ENCODE measurements around the gene DMRTA1. TPM values are rescaled to one million over a fixed set of nuclear protein-coding genes. Genes with fewer than 3 reads are reported as not detected.

Gene DMRTA1
- total and polyA plus RNA-seq, 10 of the 15 experiments (the other 5 are each of a cell fraction or from before 2014, with no cell fraction given), result not detected

DNA sequence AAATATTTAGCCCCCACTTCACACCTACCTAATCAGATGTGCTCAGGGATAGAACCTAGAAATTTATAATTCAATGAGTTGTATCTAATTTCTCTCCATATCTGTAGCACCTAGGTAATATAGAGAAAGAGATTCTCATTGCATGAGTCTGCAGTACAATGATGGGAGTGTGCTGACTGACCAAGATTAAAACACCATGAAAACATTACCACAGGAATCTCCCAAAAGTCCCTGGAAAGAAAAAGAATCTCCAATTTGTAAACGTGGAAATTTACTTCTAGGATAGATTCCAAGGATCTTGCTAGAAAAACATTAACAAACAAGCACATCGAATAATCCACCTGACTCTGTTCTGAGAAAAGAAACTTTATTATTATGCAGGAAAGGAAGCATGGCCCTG is 45.0 kb upstream of the DMRTA1 start:
- POLR2A ChIA-PET, result no interaction called here
- intact Hi-C loops (cut with micrococcal nuclease; ENCODE audit: unreplicated experiment), result no loop called here
- Histone ChIP-seq H3K9me3 (replicated peaks; ENCODE audit: control insufficient read depth, insufficient read depth, low read length) (no peaks in the 10 kb centered on the region), H3K4me2 (ENCODE audit: control insufficient read depth, insufficient read depth) (no peak overlapping the region), H3K27ac (ENCODE audit: control insufficient read depth, insufficient read depth) (no peak overlapping the region), H3K4me1 (ENCODE audit: control insufficient read depth, insufficient read depth, low read length) (no peaks in the 10 kb centered on the region), H3K27me3 (replicated peaks in 1 of 2; ENCODE audit: control insufficient read depth in 2 of 2, insufficient read depth in 2 of 2, low read length in 1 of 2) (no peaks in the 10 kb centered on the region), H4K20me1 (ENCODE audit: control insufficient read depth, insufficient read depth) (no peaks in the 10 kb centered on the region), H3K4me3 (no peak overlapping the region), H3K36me3 (ENCODE audit: control insufficient read depth in 2 of 2, insufficient read depth in 2 of 2, low read length in 1 of 2) (no peaks in the 10 kb centered on the region), H3K79me2 (ENCODE audit: control insufficient read depth, insufficient read depth, low read length) (no peaks in the 10 kb centered on the region), H2AFZ (ENCODE audit: control insufficient read depth, low read depth, low read length) (no peak overlapping the region), H3K9ac (ENCODE audit: control insufficient read depth, insufficient read depth, low read length) (no peak overlapping the region)
- CTCF ChIA-PET, result no interaction called here
- ATAC-seq (no peak), FAIRE-seq (no peak), DNase-seq (ENCODE audit: low read depth, low spot score) (no peak)
- RAD21 ChIA-PET (ENCODE audit: unreplicated experiment), result no interaction called here
- 2% methylated on average over 2 of the region's 2 CpGs for WGBS (ENCODE audit: insufficient coverage, insufficient replicate concordance, low lambda C conversion rate, missing lambda C conversion rate)
- SMC1A ChIA-PET (ENCODE audit: uncharacterized antibody, unreplicated experiment), result interaction anchor here (1.2 kb wide), 1 partner anchor 11 kb away, joined by 3 read pairs; no protein-coding TSS in a partner anchor
- in situ Hi-C loops (cut with MboI), result no loop called here
- no TSS peak for BruUV-seq (replicated peaks)
- no peak for TF ChIP-seq NR2C1 (IDR thresholded peaks at IDR 0.05)

DNA sequence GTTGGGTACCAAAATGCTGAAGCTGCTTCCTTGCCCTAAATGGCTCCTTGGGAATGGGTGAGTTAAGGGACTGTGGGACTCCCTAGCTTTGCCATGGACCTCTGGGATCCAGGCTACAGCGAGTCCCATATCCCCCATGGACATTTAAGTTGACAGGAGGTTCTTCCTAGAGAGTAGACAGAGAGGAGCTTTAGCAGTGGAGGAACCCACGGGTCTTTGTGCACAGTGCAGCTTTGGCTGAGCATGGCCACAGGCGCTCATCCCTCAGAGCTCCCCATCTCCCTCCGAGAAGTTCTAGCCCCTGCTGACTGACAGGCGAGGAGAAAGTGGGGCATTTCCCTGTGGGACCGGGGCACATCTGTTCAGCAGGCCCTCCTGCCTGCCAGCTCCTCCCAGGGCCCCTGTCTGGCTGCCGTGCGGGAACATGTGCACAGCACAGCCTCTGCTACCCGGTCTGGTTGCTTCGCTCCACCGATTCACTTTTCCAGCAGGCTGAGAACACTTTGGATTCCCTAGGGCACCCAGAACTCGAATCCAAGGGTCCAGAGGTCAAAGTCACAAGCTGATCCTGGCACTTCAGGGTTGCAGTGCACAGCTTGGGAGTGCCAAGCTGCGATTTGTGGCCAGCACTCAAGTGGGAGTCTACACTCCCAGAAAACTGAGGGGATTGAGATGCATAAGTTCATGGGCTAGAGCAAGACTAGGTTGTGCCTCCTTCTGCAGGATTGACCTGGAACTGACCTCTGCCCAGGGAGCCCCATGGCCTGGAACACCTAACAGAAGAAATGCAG is 40.6 kb upstream of the DMRTA1 start:
- ChIA-PET RAD21 (ENCODE audit: unreplicated experiment) (no interaction called here), POLR2A (no interaction called here), SMC1A (ENCODE audit: uncharacterized antibody, unreplicated experiment) (no interaction called here), CTCF (no interaction called here)
- no peak overlapping the region for H3K9ac ChIP-seq (ENCODE audit: control insufficient read depth, insufficient read depth, low read length)
- 17% methylated on average over 10 of the region's 13 CpGs for WGBS (ENCODE audit: insufficient coverage, insufficient replicate concordance, low lambda C conversion rate, missing lambda C conversion rate)
- no peak overlapping the region for H2AFZ ChIP-seq (ENCODE audit: control insufficient read depth, low read depth, low read length)
- no peak for ATAC-seq
- no peak for DNase-seq (ENCODE audit: low read depth, low spot score)
- no peaks in the 10 kb centered on the region for H3K79me2 ChIP-seq (ENCODE audit: control insufficient read depth, insufficient read depth, low read length)
- no peaks in the 10 kb centered on the region for H3K4me1 ChIP-seq (ENCODE audit: control insufficient read depth, insufficient read depth, low read length)
- H3K36me3 ChIP-seq (ENCODE audit: control insufficient read depth in 2 of 2, insufficient read depth in 2 of 2, low read length in 1 of 2), result no peaks in the 10 kb centered on the region
- TF ChIP-seq SIN3A (IDR thresholded peaks at IDR 0.05; ENCODE audit: low read depth, low read length), result no peak
- no peaks in the 10 kb centered on the region for H3K27me3 ChIP-seq (replicated peaks in 1 of 2; ENCODE audit: control insufficient read depth in 2 of 2, insufficient read depth in 2 of 2, low read length in 1 of 2)
- FAIRE-seq, result no peak
- H3K4me2 ChIP-seq (ENCODE audit: control insufficient read depth, insufficient read depth), result no peak overlapping the region
- H3K4me3 ChIP-seq, result no peak overlapping the region
- no peak overlapping the region for H3K27ac ChIP-seq (ENCODE audit: control insufficient read depth, insufficient read depth)
- BruUV-seq (replicated peaks), result no TSS peak
- no peaks in the 10 kb centered on the region for H4K20me1 ChIP-seq (ENCODE audit: control insufficient read depth, insufficient read depth)
- intact Hi-C loops (cut with micrococcal nuclease; ENCODE audit: unreplicated experiment) (no loop called here), in situ Hi-C loops (cut with MboI) (no loop called here)
- no peaks in the 10 kb centered on the region for H3K9me3 ChIP-seq (replicated peaks; ENCODE audit: control insufficient read depth, insufficient read depth, low read length)

Data from GM12878 (cell line).